GM18520 (cell line): Measurements from ENCODE around the gene ESR2.

Source experiments
- ATAC-seq: cut with Tn5 transposase; IDR thresholded peaks from one replicate; pipeline ENCODE4 v1.9.1; 2021; ENCODE audit not compliant: unreplicated experiment

ESR2 gene

GRCh38 chr14:64272019-64272418 is 22.2 kb downstream of the ESR2 start:
- no peak for ATAC-seq

GRCh38 chr14:64266239-64266638 is 27.9 kb downstream of the ESR2 start:
- no peak for ATAC-seq

- no peak for ATAC-seq
These were observed 28.9 kb downstream of the ESR2 start for GRCh38 chr14:64265222-64265621.

GRCh38 chr14:64260418-64260817 is 33.8 kb downstream of the ESR2 start:
- no peak for ATAC-seq

GRCh38 chr14:64255756-64256155 is 38.4 kb downstream of the ESR2 start:
- no peak for ATAC-seq

GRCh38 chr14:64253672-64254071 is 40.5 kb downstream of the ESR2 start:
- ATAC-seq, result no peak

- ATAC-seq, result no peak
These were observed 44.8 kb downstream of the ESR2 start for GRCh38 chr14:64249363-64249762.

- ATAC-seq, result no peak
These were observed 45.5 kb downstream of the ESR2 start for GRCh38 chr14:64248689-64249088.

GRCh38 chr14:64247195-64247594 is 47.0 kb downstream of the ESR2 start:
- no peak for ATAC-seq

GRCh38 chr14:64246688-64247087 is 47.5 kb downstream of the ESR2 start:
- no peak for ATAC-seq

GRCh38 chr14:64245491-64245890 is 48.7 kb downstream of the ESR2 start:
- ATAC-seq, result no peak

- no peak for ATAC-seq
These were observed 49.9 kb downstream of the ESR2 start for GRCh38 chr14:64244279-64244678.

- ATAC-seq, result no peak
These were observed 55.5 kb downstream of the ESR2 start for GRCh38 chr14:64238631-64239030.

- no peak for ATAC-seq
These were observed 56.1 kb downstream of the ESR2 start for GRCh38 chr14:64238049-64238448.

- peak; percentile 38 for ATAC-seq
These were observed 58.2 kb downstream of the ESR2 start for GRCh38 chr14:64235652-64236640.

GRCh38 chr14:64234877-64235651 is 59.1 kb downstream of the ESR2 start:
- ATAC-seq, result no peak

GRCh38 chr14:64233531-64234190 is 60.5 kb downstream of the ESR2 start:
- ATAC-seq, result no peak

- ATAC-seq, result no peak
These were observed 61.2 kb downstream of the ESR2 start for GRCh38 chr14:64232944-64233343.

- ATAC-seq, result peak; percentile 60
These were observed 61.9 kb downstream of the ESR2 start for GRCh38 chr14:64232095-64232838.

- ATAC-seq, result no peak
These were observed 64.7 kb downstream of the ESR2 start for GRCh38 chr14:64229489-64229888.

- ATAC-seq, result no peak
These were observed 66.3 kb downstream of the ESR2 start for GRCh38 chr14:64227856-64228255.
